ENCODE results near the gene MLLT1.
"Not testable (repeated sequence)": the region's sequence is repeated elsewhere in the genome, so short reads cannot be mapped to it uniquely, and the experiment has no call there.

Gene MLLT1, protein sequence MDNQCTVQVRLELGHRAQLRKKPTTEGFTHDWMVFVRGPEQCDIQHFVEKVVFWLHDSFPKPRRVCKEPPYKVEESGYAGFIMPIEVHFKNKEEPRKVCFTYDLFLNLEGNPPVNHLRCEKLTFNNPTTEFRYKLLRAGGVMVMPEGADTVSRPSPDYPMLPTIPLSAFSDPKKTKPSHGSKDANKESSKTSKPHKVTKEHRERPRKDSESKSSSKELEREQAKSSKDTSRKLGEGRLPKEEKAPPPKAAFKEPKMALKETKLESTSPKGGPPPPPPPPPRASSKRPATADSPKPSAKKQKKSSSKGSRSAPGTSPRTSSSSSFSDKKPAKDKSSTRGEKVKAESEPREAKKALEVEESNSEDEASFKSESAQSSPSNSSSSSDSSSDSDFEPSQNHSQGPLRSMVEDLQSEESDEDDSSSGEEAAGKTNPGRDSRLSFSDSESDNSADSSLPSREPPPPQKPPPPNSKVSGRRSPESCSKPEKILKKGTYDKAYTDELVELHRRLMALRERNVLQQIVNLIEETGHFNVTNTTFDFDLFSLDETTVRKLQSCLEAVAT

GRCh38 chr19:6279931-6280591, at the start of gene MLLT1:
Gene MLLT1 (minus strand): TSS chr19:6279975. CDS start chr19:6279784, 191 bp downstream.
- H3K27ac ChIP-seq: peak within 1 kb of the TSS; percentile 86
- TF ChIP-seq, protein P1, sequence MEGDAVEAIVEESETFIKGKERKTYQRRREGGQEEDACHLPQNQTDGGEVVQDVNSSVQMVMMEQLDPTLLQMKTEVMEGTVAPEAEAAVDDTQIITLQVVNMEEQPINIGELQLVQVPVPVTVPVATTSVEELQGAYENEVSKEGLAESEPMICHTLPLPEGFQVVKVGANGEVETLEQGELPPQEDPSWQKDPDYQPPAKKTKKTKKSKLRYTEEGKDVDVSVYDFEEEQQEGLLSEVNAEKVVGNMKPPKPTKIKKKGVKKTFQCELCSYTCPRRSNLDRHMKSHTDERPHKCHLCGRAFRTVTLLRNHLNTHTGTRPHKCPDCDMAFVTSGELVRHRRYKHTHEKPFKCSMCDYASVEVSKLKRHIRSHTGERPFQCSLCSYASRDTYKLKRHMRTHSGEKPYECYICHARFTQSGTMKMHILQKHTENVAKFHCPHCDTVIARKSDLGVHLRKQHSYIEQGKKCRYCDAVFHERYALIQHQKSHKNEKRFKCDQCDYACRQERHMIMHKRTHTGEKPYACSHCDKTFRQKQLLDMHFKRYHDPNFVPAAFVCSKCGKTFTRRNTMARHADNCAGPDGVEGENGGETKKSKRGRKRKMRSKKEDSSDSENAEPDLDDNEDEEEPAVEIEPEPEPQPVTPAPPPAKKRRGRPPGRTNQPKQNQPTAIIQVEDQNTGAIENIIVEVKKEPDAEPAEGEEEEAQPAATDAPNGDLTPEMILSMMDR (conservative IDR thresholded peaks at IDR 0.05): peak; percentile 81

DNA sequence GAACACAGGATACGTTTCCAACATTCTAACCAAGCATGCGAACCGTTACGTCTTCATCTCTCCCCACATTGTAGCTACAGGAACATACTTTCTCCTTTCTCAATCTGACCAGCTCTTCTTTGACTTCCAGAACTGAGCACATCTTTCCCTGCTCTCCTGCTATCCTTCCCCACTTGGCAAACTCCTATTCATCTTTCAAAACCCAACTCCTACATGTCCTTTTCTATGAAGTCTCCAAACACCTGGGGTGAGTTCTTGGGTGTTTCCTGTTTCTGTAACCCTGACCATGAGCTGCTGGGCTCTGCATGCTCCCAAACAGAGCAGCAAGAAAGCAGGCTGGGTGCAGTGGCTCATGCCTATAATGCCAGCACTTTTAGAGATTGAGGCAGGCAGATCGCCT, 47.0 kb upstream of the MLLT1 start:
- TF ChIP-seq, protein P1 (conservative IDR thresholded peaks at IDR 0.05): no peak
- no peak overlapping the region for H3K27ac ChIP-seq

DNA sequence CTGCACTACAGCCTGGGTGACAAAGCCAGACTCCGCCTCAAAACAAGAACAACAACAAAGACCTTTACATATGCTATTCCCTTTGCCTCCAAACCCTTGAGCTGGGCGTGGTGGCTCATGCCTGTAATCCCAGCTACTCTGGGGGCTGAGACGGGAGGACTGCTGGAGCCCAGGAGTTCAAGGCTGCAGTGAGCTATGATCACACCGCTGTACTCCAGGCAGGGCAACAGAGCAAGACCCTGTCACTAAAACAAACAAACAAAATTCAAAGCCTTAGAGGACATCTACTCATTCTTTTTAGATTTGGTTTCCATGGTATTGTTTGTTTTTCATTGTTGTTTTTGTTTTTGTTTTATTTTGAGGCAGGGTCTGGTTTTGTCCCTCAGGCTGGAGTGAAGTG, 45.8 kb upstream of the MLLT1 start:
- no peak overlapping the region for H3K27ac ChIP-seq
- TF ChIP-seq, protein P1 (conservative IDR thresholded peaks at IDR 0.05): no peak

GRCh38 chr19:6324757-6325156, 45.0 kb upstream of the MLLT1 start:
- no peak overlapping the region for H3K27ac ChIP-seq
- TF ChIP-seq, protein P1 (conservative IDR thresholded peaks at IDR 0.05): no peak

- no peak overlapping the region for H3K27ac ChIP-seq
- TF ChIP-seq, protein P1 (conservative IDR thresholded peaks at IDR 0.05): no peak
Measured at GRCh38 chr19:6322284-6322683, 42.5 kb upstream of the MLLT1 start.

- TF ChIP-seq, protein P1 (conservative IDR thresholded peaks at IDR 0.05): no peak
- no peak overlapping the region for H3K27ac ChIP-seq
Measured at GRCh38 chr19:6319376-6319775, 39.6 kb upstream of the MLLT1 start.

DNA sequence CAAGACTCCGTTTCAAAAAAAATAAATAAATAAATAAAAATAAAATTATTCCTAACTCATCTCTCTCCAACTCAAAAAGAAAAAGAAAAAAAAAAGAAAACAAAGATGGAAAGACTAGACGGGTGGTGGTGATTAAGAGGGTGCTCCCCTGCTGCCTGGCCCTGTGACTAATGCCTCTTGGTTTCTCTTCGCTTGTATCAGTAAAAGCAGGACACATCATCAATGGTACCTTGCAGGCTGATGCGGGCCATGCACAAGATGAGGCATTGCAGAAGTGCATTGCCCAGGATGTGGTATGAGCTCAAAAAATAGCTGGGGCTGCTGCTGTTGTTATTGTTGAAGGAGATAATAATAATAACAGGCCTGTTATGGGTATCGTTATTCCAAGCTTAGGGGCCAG, 39.0 kb upstream of the MLLT1 start:
- TF ChIP-seq, protein P1 (conservative IDR thresholded peaks at IDR 0.05): no peak
- H3K27ac ChIP-seq: no peak overlapping the region

GRCh38 chr19:6315646-6316045, 35.9 kb upstream of the MLLT1 start:
- H3K27ac ChIP-seq: not testable (repeated sequence)

All from VCaP (cell line).